Hematopoietic multipotent progenitor cell treated with erythropoietin and hydrocortisone succinate and interleukin-3 and kit ligand, for 6 days (in vitro differentiated cells): ENCODE results near the gene NOL11.
"Not testable (repeated sequence)": the region's sequence is repeated elsewhere in the genome, so short reads cannot be mapped to it uniquely, and the experiment has no call there.

ENCODE experiments used
- DNase-seq: peaks from one replicate; pipeline ENCODE4 v3.0.0-alpha.2; 2015

The NOL11 gene

GRCh38 chr17:67717624-67718324, at the start of gene NOL11:
Gene NOL11 (plus strand): TSS chr17:67717936. CDS start chr17:67717948, 12 bp downstream.
- peak; percentile 97 for DNase-seq

- DNase-seq = no peak
These were observed 46.2 kb upstream of the NOL11 start for GRCh38 chr17:67671493-67671892.

- DNase-seq = no peak
These were observed 45.0 kb upstream of the NOL11 start for GRCh38 chr17:67672592-67673335.

GRCh38 chr17:67675481-67675880, 42.3 kb upstream of the NOL11 start:
- no peak for DNase-seq

GRCh38 chr17:67676305-67676704, 41.4 kb upstream of the NOL11 start:
- no peak for DNase-seq

- no peak for DNase-seq
These were observed 39.3 kb upstream of the NOL11 start for GRCh38 chr17:67678414-67678813.

- DNase-seq = no peak
These were observed 38.5 kb upstream of the NOL11 start for GRCh38 chr17:67679225-67679624.

GRCh38 chr17:67679721-67680120, 38.0 kb upstream of the NOL11 start:
- DNase-seq = no peak

- DNase-seq = no peak
These were observed 37.1 kb upstream of the NOL11 start for GRCh38 chr17:67680445-67681224.

GRCh38 chr17:67682196-67682595, 35.5 kb upstream of the NOL11 start:
- DNase-seq = no peak

GRCh38 chr17:67685351-67685750, 32.4 kb upstream of the NOL11 start:
- DNase-seq = no peak

- no peak for DNase-seq
These were observed 31.5 kb upstream of the NOL11 start for GRCh38 chr17:67686241-67686640.

GRCh38 chr17:67687511-67687910, 30.2 kb upstream of the NOL11 start:
- no peak for DNase-seq

GRCh38 chr17:67689534-67690177, 28.1 kb upstream of the NOL11 start:
- peak; percentile 87 for DNase-seq

- DNase-seq = no peak
These were observed 23.9 kb upstream of the NOL11 start for GRCh38 chr17:67693811-67694210.

GRCh38 chr17:67696347-67696746, 21.4 kb upstream of the NOL11 start:
- DNase-seq = no peak

GRCh38 chr17:67696853-67697498, 20.8 kb upstream of the NOL11 start:
- no peak for DNase-seq

- DNase-seq = no peak
These were observed 17.6 kb upstream of the NOL11 start for GRCh38 chr17:67700037-67700724.

- no peak for DNase-seq
These were observed 17.0 kb upstream of the NOL11 start for GRCh38 chr17:67700725-67701119.

- DNase-seq = not testable (repeated sequence)
These were observed 14.9 kb upstream of the NOL11 start for GRCh38 chr17:67702861-67703260.

GRCh38 chr17:67707442-67707841, 10.3 kb upstream of the NOL11 start:
- no peak for DNase-seq

- DNase-seq = no peak
These were observed 9.4 kb upstream of the NOL11 start for GRCh38 chr17:67708378-67708777.
